GM18519 (cell line): ENCODE data around the gene SNED1.

Source experiments
- ATAC-seq: cut with Tn5 transposase; IDR thresholded peaks from one replicate; pipeline ENCODE4 v1.9.1; 2021; ENCODE audit warnings: mild to moderate bottlenecking, moderate library complexity; ENCODE audit not compliant: unreplicated experiment, low FRiP score

Gene SNED1

DNA sequence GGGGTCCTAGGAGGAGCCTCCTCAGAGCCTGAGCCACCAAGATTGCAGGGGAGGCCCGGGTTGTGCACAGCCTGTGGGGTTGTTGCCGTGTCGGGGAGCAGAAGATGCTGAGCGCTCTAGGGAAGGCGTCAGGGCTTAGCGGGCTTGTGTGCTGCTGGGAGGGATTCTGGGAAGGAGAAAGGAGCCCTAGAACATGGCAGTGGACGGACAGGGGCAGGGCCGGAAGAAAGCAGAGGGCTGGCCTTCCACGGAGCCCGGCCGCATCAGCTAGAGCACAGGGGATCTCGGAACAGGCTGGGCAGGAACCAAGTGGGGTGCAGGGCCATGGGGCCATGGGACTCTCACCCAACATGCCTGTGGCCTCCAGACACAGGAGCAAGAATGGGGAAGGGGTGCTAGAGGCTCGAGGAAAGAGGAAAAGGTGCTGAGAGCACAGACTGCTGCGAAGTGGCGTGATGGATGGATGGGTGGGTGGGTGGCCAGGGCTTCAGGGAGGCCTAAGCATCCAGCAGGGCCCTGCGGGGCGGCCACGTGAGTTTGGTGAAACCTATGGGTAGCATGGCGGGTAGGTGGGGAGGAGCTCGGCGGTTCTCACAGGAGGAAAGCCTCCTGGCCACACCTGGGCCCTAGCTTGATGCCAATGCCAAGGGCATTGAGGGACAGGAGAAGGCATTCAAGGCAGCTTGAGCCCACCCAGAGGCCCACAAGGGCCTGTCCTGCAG is 67.9 kb downstream of the SNED1 start:
- ATAC-seq: no peak

GRCh38 chr2:241066893-241067341 is 68.5 kb downstream of the SNED1 start:
- no peak for ATAC-seq

DNA sequence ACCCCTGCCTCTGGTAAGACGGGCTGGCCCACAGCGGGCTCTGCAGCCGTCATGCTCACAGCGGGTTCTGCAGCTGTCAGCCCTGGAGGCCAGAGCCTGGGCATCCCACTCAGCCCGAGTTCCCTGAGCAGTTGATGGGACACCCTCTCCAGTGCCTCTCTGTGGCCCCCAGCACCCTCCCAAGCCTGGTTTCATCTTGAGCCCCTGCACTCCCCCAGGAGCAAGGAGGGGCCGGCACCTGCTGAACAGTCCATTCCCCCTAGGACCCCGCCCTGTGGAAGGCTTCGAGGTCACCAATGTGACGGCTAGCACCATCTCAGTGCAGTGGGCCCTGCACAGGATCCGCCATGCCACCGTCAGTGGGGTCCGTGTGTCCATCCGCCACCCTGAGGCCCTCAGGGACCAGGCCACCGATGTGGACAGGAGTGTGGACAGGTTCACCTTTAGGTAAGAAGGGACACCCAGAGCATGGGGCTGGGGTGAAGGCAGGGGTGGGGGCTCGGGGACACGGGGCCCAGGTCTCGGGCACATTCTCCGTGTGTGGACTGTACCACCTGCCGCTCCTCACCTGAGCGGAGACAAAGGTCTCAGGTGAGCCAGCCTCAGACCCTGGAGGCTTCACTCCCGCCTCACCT is 69.2 kb downstream of the SNED1 start:
- ATAC-seq: no peak

GRCh38 chr2:241068136-241068941 is 69.9 kb downstream of the SNED1 start:
- ATAC-seq: no peak

DNA sequence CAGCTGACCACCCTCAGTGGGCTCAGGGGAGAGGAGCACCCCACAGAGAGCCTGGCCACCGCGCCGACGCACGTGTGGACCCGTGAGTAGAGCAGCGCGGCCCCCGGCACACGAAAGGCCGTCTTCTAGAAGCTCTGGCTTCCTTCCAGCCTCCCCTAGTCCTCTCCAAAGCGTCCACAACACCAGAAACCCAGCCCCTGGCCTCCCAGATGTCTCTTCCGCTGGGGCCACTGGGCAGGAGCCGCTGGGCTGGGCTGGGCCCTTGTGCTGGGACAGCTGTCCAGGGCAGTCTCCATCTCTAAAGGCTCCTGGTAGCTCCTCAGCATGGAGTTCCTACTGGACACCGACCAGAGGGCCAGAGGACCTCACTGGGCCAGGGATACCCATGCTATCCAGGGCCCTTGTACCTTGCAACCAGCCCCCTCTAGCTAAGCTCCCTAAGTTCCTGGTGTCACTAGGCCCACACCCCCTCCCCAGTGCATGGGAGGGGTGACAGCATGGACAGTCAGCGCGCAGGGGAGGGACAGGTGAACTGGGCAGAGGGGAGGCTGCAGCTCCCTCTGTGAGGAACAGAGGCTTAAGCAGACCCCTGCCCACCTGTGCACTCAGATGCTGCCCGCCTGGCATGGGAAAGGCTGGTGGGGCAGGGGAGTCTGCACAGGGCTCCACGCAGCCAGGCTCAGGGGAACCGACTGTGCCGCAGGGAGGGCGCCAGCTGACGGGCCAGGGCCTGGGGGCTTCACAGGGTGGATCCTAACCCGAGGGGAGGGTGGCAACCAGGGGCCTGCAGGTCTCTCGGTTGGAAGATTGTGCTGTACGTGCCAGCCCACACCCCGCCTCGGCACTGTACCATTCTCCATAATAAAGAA is 70.8 kb downstream of the SNED1 start:
- no peak for ATAC-seq

- no peak for ATAC-seq
These were observed 71.4 kb downstream of the SNED1 start for GRCh38 chr2:241069821-241070281.

GRCh38 chr2:241070361-241070760 is 71.9 kb downstream of the SNED1 start:
- no peak for ATAC-seq

DNA sequence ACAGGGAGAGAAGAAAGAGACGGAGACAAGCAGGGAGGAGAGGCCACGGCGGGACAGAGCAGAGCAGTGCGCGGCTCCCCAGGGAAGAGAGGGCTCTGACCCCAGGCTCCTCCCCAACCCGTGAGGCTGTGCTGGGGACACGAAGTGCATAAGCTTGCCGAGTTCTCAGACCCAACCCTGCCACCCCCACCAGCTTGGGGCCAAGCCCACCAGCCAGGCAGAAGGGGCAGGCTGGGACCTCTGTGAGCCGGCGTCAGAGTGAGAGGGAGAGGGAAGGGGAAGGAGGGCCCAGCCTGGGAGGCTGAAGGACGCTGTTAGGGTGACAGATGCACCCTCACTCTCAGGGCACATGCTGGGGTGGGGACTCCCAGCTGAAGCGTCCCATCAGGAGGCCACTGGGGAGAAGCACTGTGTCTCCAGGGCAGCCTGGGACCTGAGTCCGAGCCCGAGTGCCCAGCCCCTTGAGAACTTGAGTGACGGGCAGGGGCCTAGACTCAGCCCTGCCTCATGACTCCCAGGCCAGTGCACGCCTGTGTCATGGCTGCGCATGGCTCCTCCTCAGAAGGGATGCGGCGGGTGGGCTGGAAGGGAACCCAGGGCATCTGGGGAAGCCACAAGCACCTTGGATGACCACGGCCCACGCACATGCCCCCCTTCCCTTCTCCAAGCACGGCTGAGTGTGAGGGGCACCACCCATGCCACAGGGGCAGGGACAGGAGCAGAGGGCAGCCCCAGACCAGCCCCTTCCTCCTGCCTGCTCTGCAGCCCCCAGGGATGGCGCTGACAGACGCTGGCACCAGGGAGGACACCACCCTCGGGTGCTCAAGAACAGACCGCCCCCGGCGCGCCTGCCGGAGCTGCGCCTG is 72.6 kb downstream of the SNED1 start:
- ATAC-seq: no peak

- no peak for ATAC-seq
These were observed 73.3 kb downstream of the SNED1 start for GRCh38 chr2:241071677-241072111.

DNA sequence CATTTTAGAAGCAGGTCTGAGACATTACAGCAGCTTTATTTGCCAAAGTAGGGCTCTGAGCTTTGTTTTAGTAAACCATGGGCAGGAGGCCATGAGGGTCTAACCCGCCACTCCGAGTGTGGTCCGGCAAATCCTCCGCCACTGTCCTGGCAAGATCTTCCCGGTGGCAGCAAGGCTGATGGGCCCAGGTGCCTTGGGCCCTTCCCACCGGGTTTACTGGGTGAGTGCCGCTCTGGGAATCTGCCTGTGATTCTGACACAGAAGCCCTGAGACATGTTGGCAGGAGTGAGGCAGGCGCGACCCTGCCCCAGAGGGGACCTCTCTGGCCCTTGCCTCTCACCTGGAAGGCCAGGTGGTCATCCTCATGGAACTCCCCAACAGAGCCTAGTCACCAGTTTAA is 73.7 kb downstream of the SNED1 start:
- ATAC-seq: no peak

GRCh38 chr2:241072553-241073165 is 74.2 kb downstream of the SNED1 start:
- ATAC-seq: no peak

GRCh38 chr2:241073166-241074064 is 75.0 kb downstream of the SNED1 start:
- no peak for ATAC-seq

DNA sequence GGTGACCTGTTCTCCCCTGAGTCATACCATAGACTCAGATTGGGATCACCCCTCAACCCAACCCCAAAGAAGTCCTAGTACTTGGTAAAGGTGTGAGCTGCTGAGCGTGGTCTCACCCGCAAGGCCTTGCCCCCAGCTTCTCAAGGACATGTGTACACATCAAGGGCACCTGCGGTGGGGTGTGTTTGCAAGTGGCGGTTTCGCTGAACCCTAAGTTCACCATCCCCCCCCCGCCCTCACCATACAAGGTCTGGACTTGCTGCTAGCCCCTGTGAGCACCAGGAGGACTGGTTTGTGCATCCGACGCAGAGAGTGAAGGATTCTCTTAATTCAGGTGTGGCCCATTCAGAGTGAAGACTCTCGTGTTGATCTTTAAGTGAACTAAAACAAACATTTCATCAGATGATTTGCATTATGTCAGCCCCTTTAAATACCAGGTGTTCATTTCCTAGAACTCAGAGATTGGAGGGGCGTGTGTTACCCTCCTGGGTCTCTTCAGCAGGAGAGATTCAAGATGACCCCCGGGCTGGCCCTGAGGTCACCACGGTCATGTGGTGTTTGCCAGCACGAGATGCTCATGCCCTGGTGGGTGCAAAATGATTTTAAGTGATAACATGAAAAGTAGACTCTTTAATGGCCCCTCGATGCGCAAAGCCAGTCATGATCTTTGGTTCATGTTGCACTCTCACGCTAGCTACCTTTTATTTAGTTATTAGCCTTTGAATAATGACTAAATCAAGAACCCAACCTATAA is 75.8 kb downstream of the SNED1 start:
- no peak for ATAC-seq

GRCh38 chr2:241074901-241075540 is 76.6 kb downstream of the SNED1 start:
- ATAC-seq: no peak

- no peak for ATAC-seq
These were observed 82.2 kb downstream of the SNED1 start for GRCh38 chr2:241080405-241081189.

DNA sequence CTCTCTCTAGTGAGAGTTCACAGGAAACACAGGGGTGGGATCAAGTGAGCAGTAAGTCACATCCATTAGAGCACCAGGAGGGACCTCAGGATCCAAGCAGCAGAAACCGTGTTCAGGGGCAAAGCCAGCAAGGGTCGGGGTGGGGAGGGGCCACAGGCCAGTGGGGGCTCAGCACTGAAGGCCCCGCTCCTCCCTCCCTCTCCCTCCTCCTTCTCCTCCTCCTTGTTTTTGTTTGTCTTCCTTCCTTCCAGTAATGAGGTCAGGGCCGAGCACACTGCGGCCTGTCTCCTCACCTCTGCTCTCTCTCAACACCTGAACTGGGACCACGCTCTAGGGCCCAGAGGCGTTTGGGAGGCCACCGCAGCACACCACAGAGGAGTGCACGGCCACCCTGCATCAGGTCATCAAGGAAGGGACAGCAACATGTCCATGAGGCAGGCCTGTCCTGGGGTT is 82.8 kb downstream of the SNED1 start:
- ATAC-seq: no peak
